H9 (cell line): ENCODE measurements around the gene NENF. TPM values are rescaled to one million over a fixed set of nuclear protein-coding genes. Genes with fewer than 3 reads are reported as not detected.

Source experiments
- DNase-seq: peaks from one replicate; pipeline ENCODE4 v3.0.0-alpha.2; 2017
- H2AFZ ChIP-seq: one replicate; pipeline ENCODE4 v1.6.1; 2013; ENCODE audit warnings: mild to moderate bottlenecking, low read length, control low read depth, moderate library complexity
- H2AK5ac ChIP-seq: 2 replicates; pipeline ENCODE4 v1.6.1; 2013; ENCODE audit warnings: low read length, control low read depth, mixed read lengths; ENCODE audit not compliant: insufficient read length
- H2BK120ac ChIP-seq: one replicate; pipeline ENCODE4 v1.6.1; 2013; ENCODE audit warnings: low read depth, mild to moderate bottlenecking, low read length, control low read depth, inconsistent platforms; ENCODE audit not compliant: poor library complexity, severe bottlenecking
- H2BK12ac ChIP-seq: 2 replicates; pipeline ENCODE4 v1.6.1; 2013; ENCODE audit warnings: low read length, control low read depth, mixed read lengths, low read depth; ENCODE audit not compliant: insufficient read length
- H2BK15ac ChIP-seq: 2 replicates; pipeline ENCODE4 v1.6.1; 2013; ENCODE audit warnings: low read depth, low read length, control low read depth
- H2BK20ac ChIP-seq: one replicate; pipeline ENCODE4 v1.6.1; 2013; ENCODE audit warnings: low read depth, mild to moderate bottlenecking, low read length, control low read depth, inconsistent platforms; ENCODE audit not compliant: poor library complexity, severe bottlenecking
- H2BK5ac ChIP-seq: 2 replicates; pipeline ENCODE4 v1.6.1; 2013; ENCODE audit warnings: low read length, control low read depth, mixed read lengths; ENCODE audit not compliant: insufficient read length
- H3K14ac ChIP-seq: 2 replicates; pipeline ENCODE4 v1.6.1; 2013; ENCODE audit warnings: low read length, control low read depth; ENCODE audit not compliant: insufficient read depth
- H3K18ac ChIP-seq: 2 replicates; pipeline ENCODE4 v1.6.1; 2013; ENCODE audit warnings: low read depth, mild to moderate bottlenecking, mixed read lengths, low read length, control low read depth; ENCODE audit not compliant: insufficient read length
- H3K23ac ChIP-seq: 2 replicates; pipeline ENCODE4 v1.6.1; 2013; ENCODE audit warnings: low read length, control low read depth, mixed read lengths, low read depth; ENCODE audit not compliant: insufficient read length
- H3K23me2 ChIP-seq: 2 replicates; pipeline ENCODE4 v1.6.1; 2013; ENCODE audit warnings: low read depth, mild to moderate bottlenecking, mixed read lengths, low read length, control low read depth; ENCODE audit not compliant: insufficient read length, poor library complexity, severe bottlenecking
- H3K27ac ChIP-seq: 2 replicates; pipeline ENCODE4 v1.5.1; 2013; ENCODE audit warnings: low read length, control low read depth, mixed read lengths, low read depth; ENCODE audit not compliant: insufficient read length
- H3K27me3 ChIP-seq: 2 replicates; pipeline ENCODE4 v1.6.1; 2013; ENCODE audit warnings: low read length, control low read depth, inconsistent platforms; ENCODE audit not compliant: insufficient read depth
- H3K4ac ChIP-seq: 2 replicates; pipeline ENCODE4 v1.6.1; 2013; ENCODE audit warnings: low read depth, mild to moderate bottlenecking, control low read depth, inconsistent platforms, low read length, moderate library complexity
- H3K4me1 ChIP-seq: 2 replicates; pipeline ENCODE4 v1.6.1; 2013; ENCODE audit warnings: low read length, control low read depth, inconsistent platforms; ENCODE audit not compliant: insufficient read depth
- H3K4me2 ChIP-seq: 2 replicates; pipeline ENCODE4 v1.6.1; 2013; ENCODE audit warnings: low read length, control low read depth, mixed read lengths; ENCODE audit not compliant: insufficient read length, insufficient read depth
- H3K56ac ChIP-seq: 2 replicates; pipeline ENCODE4 v1.6.1; 2013; ENCODE audit warnings: low read depth, mild to moderate bottlenecking, mixed read lengths, low read length, control low read depth; ENCODE audit not compliant: insufficient read length
- H3K79me1 ChIP-seq: 2 replicates; pipeline ENCODE4 v1.6.1; 2013; ENCODE audit warnings: low read depth, mild to moderate bottlenecking, moderate library complexity, low read length, control low read depth, inconsistent platforms; ENCODE audit not compliant: insufficient read depth, poor library complexity, severe bottlenecking
- H3K79me2 ChIP-seq: 2 replicates; pipeline ENCODE4 v1.6.1; 2013; ENCODE audit warnings: low read length, control low read depth, inconsistent platforms; ENCODE audit not compliant: insufficient read depth
- H3K9ac ChIP-seq: 2 replicates; pipeline ENCODE4 v1.6.1; 2013; ENCODE audit warnings: low read length, control low read depth, mixed read lengths; ENCODE audit not compliant: insufficient read length; ENCODE audit errors: extremely low read depth
- H3K9me3 ChIP-seq: one replicate; pipeline ENCODE4 v1.6.1; 2013; ENCODE audit warnings: low read depth, low read length, inconsistent platforms; ENCODE audit not compliant: control insufficient read depth
- H3T11ph ChIP-seq: one replicate; pipeline ENCODE4 v1.6.1; 2013; ENCODE audit warnings: mild to moderate bottlenecking, low read length, control low read depth, inconsistent platforms
- H4K20me1 ChIP-seq: one replicate; pipeline ENCODE4 v1.6.1; 2013; ENCODE audit not compliant: control insufficient read depth, insufficient read length, insufficient read depth
- H4K5ac ChIP-seq: 2 replicates; pipeline ENCODE4 v1.6.1; 2013; ENCODE audit warnings: low read depth, mild to moderate bottlenecking, mixed read lengths, low read length, control low read depth; ENCODE audit not compliant: insufficient read length
- H4K8ac ChIP-seq: replicated peaks from 2 replicates; pipeline ENCODE4 v1.6.1; 2013; ENCODE audit warnings: low read length, control low read depth, mixed read lengths, low read depth; ENCODE audit not compliant: insufficient read length
- H4K91ac ChIP-seq: 2 replicates; pipeline ENCODE4 v1.6.1; 2013; ENCODE audit warnings: low read depth, mild to moderate bottlenecking, moderate library complexity, mixed read lengths, low read length, control low read depth; ENCODE audit not compliant: insufficient read length
- H3K27ac Mint-ChIP-seq, 3 experiments: 2 replicates in 2 of 3; 3 replicates in 1 of 3; pipeline ENCODE4 v1.8.0; 2020 to 2021; ENCODE audit warnings: mixed read lengths in 3 of 3, mild to moderate bottlenecking in 1 of 3, moderate library complexity in 1 of 3
- H3K27me3 Mint-ChIP-seq: 2 replicates; pipeline ENCODE4 v1.8.0; 2021; ENCODE audit warnings: low read depth, mild to moderate bottlenecking, moderate library complexity, mixed read lengths
- H3K36me3 Mint-ChIP-seq, 3 experiments: 2 replicates in 2 of 3; 3 replicates in 1 of 3; pipeline ENCODE4 v1.8.0; 2020 to 2021; ENCODE audit warnings: low read depth in 3 of 3, mixed read lengths in 3 of 3; ENCODE audit not compliant: insufficient read depth in 1 of 3
- H3K4me1 Mint-ChIP-seq, 2 experiments: 2 replicates each; pipeline ENCODE4 v1.8.0; 2020; ENCODE audit warnings: mixed read lengths in 2 of 2
- H3K4me3 Mint-ChIP-seq, 2 experiments: 2 replicates in 1 of 2; 3 replicates in 1 of 2; pipeline ENCODE4 v1.8.0; 2020 to 2021; ENCODE audit warnings: mild to moderate bottlenecking in 2 of 2, mixed read lengths in 2 of 2, moderate library complexity in 1 of 2
- H3K9me3 Mint-ChIP-seq, 2 experiments: 2 replicates in 1 of 2; 3 replicates in 1 of 2; pipeline ENCODE4 v1.8.0; 2020; ENCODE audit warnings: mild to moderate bottlenecking in 2 of 2, mixed read lengths in 2 of 2, moderate library complexity in 1 of 2
- CTCF ChIP-seq: fragments of 200-600 bp; sonication (generic); conservative IDR thresholded peaks from 3 replicates; pipeline ENCODE4 v1.8.0; 2021; ENCODE audit warnings: antibody characterized with exemption, mild to moderate bottlenecking
- WGBS: extraction: QIAGEN DNeasy Blood & Tissue Kit; methylation state at CpG from one replicate; pipeline ENCODE4 v1.1.7; 2013; ENCODE audit warnings: missing lambda C conversion rate, low lambda C conversion rate, mixed read lengths; ENCODE audit not compliant: insufficient read length; ENCODE audit errors: extremely low coverage; 5-methylcytosine and 5-hydroxymethylcytosine counted together
- total RNA-seq: library from RNA; stranded (reverse); gene quantifications from 2 replicates; pipeline ENCODE4 v1.2.1, GENCODE V29; 2021

The NENF gene
- total RNA-seq, 1 experiment from 2014 or later, result 28.3 TPM

- H3K79me2 ChIP-seq, result no peaks in the 10 kb centered on the region; the same call in 1 of the 2 replicates
- no peaks in the 10 kb centered on the region for H4K20me1 ChIP-seq
- H3K14ac ChIP-seq, result no peak overlapping the region
- peak overlapping the region in 1 of 3 experiments; percentile 9; a peak in 1 of 7 replicates for H3K27ac Mint-ChIP-seq
- no peak overlapping the region for H4K5ac ChIP-seq
- H3K79me1 ChIP-seq, result no peaks in the 10 kb centered on the region
- no peak for DNase-seq
- no peak overlapping the region for H3K18ac ChIP-seq
- no peak overlapping the region for H3K56ac ChIP-seq
- H3K4me1 ChIP-seq, result no peaks in the 10 kb centered on the region
- no peak overlapping the region for H2BK15ac ChIP-seq
- no peak overlapping the region for H2BK20ac ChIP-seq
- no peak overlapping the region for H2BK12ac ChIP-seq
- H3K36me3 Mint-ChIP-seq, result peaks cover 56 to 81% (median 63%) of the 10 kb centered on the region in 3 experiments
- H3K4me2 ChIP-seq, result no peak overlapping the region
- H2BK5ac ChIP-seq, result no peak overlapping the region
- no peaks in the 10 kb centered on the region for H3K9me3 ChIP-seq
- H3K4me3 Mint-ChIP-seq, result no peak overlapping the region
- no peak overlapping the region for H2AFZ ChIP-seq
- no peak overlapping the region for H3K9ac ChIP-seq
- H3K23me2 ChIP-seq, result no peaks in the 10 kb centered on the region
- no peak overlapping the region for H3K23ac ChIP-seq
- no peak overlapping the region for H3T11ph ChIP-seq
- H3K4ac ChIP-seq, result no peak overlapping the region
- no peak overlapping the region for H2AK5ac ChIP-seq
- H3K9me3 Mint-ChIP-seq, result peaks cover 18 to 22% of the 10 kb centered on the region in 2 experiments
- H3K27me3 ChIP-seq, result no peaks in the 10 kb centered on the region
- no peaks in the 10 kb centered on the region for H3K27me3 Mint-ChIP-seq
- no CpG with 5 or more reads among the region's 1 CpG for WGBS
- TF ChIP-seq CTCF, result no peak
- no peak overlapping the region for H2BK120ac ChIP-seq
- H3K4me1 Mint-ChIP-seq, result peaks cover 8 to 12% of the 10 kb centered on the region in 2 experiments; a peak in 3 of 4 replicates
- H3K27ac ChIP-seq, result no peak overlapping the region
- no peak overlapping the region for H4K91ac ChIP-seq
- no peak overlapping the region for H4K8ac ChIP-seq
Measured at GRCh38 chr1:212386029-212386428, 46.7 kb upstream of the NENF start.
